HG02970 (cell line): ENCODE data around the gene MYH15.

Source experiments
- ATAC-seq: cut with Tn5 transposase; IDR thresholded peaks from one replicate; pipeline ENCODE4 v1.9.1; 2021; ENCODE audit warnings: mild to moderate bottlenecking, moderate library complexity, moderate number of reproducible peaks; ENCODE audit not compliant: unreplicated experiment, low FRiP score

MYH15 gene

DNA sequence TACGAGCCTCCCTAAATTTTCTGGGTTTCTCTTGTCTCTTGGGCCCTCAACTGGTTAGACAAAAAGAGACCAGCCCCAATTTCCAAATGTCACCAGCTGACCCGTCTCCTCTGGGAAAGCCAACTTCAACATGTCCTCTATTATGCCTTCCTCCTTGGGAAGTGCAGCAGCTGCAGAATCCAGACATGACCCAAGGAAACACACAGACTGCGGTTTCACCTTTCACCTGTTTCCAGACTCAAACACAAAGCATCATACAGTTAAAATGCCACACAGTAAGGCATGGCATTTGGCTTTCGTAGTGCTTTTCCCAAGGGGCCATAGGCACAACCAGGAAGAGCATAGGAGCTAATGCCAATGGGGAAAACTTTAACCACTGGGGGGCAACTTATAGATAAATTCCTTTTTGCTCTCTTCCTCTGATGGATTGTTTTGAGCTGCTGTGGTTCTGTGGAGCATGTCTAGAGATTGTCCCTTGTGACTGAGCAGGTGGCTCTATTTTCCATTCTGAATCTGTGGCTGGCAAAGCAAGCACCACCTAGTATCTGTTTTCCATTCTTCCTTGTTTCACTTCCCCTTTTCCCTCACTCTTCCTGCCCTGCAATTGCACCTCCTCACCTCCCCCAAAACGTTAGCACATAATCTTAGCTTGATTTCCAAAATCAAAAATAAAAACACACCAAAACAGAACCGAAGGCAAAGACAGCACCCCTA is 164.7 kb downstream of the MYH15 start:
- no peak for ATAC-seq

DNA sequence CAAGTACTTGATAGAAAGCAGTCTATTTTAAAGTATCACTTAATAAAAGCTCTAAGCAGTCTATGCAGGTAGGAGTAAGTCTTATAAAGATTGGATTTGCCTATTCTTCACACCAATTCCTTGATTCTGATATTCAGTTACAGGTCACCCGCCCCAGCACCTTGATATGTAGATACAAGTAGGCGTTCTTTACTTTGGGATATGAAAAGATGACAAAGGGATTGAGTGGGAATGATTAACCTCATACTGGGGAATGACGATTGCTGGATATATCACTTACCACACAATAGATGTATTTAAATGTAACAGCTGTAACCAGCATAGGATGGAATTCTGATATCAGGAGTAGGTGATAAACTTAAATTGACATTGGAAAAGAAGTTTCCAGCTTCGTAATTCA is 166.9 kb downstream of the MYH15 start:
- no peak for ATAC-seq

DNA sequence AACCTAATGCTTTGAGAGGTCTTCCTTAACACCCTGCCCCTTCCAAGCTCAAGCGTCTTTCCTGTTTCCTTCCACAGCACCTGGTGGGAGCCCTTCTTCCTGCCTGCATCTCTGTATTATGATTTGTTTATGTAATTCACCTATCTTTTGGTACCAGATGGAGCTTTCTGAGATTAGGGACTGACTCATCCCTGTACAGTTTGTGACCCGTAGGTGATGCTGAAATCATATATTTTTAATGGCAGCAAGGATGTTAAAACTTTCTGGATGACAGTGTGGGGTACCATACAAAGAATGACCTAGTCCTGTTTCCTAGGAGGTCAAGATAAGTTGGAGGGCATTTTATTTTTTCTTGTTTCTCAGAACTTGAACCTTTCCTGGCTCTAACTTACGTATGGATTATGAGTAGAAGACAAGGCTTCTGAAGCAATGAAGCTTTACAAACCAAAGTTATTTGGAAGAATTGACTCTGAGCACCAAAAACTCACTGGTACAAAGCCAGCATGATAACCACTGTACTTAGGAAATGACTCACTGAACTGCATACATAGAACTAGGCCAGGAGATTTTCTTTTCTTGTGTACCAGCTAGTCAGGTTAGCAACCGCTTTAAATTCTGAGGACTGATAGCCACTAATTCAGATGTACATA is 167.4 kb downstream of the MYH15 start:
- ATAC-seq, result no peak

DNA sequence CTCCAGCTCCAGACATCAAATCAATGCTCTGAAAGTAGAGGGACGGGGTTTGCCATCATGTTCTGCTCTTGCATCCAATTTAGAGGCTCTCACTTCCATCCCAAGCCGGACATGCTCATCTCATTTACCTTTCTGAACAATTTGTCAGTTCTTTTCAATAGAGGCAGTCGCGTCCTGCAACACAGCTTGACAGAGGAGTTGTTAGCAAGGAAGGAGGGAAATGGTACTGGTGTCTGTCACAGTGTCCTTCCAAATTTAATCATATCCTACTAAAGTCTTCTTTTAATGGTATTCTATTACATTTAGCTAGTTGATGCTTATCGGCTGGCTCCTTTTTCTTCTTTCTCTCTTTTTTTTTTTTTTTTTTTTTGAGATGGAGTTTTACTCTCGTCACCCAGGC is 168.5 kb downstream of the MYH15 start:
- no peak for ATAC-seq

DNA sequence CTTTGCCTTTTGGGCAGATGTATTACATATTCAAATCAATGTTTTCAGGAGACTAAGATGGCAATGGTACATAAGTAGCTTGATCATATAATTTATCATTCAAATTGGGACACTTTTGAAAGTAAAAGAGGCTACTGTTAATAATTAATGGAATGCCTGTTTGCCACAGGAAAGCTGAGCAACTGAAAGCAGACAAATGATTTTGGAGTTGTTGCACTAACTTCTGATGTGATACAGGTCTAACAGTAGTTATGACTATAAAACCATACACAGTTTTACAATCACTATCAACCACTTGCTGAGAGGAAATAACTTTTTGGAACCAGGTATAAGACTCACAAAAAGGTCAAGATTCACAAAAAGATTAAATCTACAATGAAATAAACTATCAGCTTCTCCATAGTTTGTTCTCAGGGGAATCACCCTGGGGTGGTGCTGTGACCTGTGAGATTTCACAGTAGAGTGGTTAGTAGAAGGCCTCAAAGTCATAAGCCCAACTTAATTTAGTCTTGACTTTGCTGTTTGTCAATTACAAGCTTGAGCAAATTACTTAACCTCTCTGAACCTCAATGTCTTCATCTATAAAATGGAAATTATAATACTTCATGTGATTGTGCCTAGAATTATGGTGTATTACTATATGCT is 171.4 kb downstream of the MYH15 start:
- no peak for ATAC-seq

DNA sequence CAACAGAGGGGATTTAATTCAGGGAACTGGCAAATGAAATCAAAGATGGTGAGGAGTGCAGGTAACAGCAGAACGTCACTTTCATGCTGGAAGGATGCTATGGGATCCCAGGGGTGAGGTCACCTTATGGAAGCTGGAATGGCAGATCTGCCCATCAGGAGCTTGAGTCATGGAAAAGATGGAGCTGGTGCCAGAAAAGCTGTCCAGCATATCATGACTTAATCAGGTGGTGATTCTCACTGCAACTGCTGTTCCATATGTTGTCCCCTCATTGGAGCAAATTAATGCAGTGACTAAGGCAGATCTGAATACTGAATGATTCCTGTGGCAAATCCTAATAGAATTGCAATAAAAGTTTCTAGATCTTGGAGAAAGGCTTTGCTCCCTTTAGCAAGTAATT is 175.7 kb downstream of the MYH15 start:
- no peak for ATAC-seq

DNA sequence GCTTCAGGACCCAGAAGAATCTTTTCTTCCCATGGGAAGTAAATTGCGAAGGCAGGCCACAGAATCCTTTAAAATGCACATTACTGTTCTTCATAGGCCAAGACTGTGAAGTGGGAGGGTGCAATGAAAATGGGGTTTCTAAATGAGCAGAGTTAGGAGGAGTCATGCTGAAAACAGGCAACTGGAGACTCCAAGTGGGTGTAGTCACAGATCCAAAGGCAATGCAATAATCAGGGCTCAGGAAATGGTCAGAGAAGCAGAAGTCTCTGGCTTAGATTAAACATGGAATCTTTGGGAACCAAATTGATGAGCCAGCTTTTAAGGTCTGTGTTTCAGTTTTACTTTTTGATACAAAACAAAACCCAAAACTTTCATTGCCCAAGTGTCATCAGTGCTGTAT is 176.4 kb downstream of the MYH15 start:
- no peak for ATAC-seq

DNA sequence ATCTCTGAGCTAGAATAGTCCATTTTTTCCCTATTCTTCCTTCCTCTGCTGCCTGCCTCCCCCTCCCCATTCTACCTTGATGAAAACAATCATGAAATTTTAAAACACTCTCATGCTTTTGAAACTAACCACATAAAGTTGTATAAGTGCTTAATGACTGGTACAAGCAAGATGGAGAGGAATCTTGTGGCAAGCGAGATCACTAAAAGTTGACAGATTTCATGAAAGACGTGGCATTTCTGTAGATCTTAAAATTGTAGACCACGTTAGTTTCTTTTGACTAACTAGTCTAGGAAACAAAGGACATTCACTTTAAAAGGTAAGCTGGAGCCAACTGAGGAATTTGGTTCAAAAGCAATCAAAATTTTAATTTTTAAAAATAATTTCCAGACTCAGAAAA is 178.6 kb downstream of the MYH15 start:
- ATAC-seq, result no peak
